Measurements from ENCODE around the gene DEDD2.

The DEDD2 gene

GRCh38 chr19:42197375-42197817 is 20.1 kb downstream of the DEDD2 start:
- no peak for DNase-seq

GRCh38 chr19:42196011-42197001 is 21.2 kb downstream of the DEDD2 start:
- DNase-seq: no peak

GRCh38 chr19:42193706-42194105 is 23.8 kb downstream of the DEDD2 start:
- DNase-seq: no peak

DNA sequence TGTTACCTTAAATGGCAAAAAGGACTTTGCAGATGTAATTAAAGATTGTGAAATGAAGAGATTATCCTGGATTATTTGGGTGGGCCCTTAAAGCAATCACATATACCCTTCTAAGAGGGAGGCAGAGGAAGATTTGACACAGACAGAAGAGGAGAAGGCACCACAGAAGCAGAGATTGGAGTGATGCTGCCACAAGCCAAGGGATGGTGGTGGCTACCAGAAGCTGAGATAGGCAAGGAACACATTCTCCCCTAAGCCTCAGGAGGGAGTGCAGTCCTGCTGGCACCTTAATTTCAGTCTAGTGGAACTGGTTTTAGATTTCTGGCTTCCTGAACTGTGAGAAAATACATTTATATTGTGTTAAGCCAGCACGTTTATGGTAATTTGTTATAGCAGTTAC is 24.2 kb downstream of the DEDD2 start:
- DNase-seq: no peak

- DNase-seq: no peak
These were observed 25.6 kb downstream of the DEDD2 start for GRCh38 chr19:42191855-42192254.

DNA sequence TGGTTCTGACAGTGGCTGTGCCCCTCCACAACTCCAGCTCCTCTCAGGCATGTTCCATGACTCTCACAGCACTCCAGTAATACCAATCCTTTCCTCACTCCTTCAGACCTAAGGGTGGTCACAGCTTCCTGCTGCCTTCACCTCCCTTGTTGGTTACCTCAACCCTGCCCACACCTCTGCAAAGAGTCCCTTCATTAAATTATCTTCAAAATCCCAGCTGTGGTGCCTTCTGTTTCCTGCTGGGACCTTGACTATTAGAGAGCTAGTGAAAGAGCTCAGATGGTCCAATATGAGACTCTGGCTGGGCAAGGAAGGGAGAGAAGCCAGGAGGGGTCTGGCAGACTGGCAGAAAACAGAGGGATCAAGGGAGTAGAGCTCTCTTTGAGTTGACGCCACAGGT is 26.1 kb downstream of the DEDD2 start:
- DNase-seq: no peak

DNA sequence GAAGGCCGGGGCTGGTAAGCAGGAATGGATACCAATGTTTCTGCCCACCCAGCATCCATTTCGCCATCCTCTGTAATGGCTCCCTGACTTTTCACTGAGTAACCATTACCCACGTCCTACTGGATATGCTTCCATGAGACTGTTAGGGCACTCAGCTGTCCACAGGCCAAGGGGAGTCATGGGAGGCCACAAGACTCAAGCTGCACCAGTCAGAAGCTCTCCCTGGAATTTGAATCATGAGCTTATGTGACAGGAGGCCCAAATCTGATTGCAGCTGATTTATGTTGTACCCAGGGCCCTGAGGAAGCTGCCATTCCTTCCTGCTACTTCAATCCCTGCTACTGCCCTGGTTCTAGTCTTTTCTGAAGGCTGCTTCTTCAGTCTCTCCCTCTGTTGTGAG is 28.3 kb downstream of the DEDD2 start:
- no peak for DNase-seq

DNA sequence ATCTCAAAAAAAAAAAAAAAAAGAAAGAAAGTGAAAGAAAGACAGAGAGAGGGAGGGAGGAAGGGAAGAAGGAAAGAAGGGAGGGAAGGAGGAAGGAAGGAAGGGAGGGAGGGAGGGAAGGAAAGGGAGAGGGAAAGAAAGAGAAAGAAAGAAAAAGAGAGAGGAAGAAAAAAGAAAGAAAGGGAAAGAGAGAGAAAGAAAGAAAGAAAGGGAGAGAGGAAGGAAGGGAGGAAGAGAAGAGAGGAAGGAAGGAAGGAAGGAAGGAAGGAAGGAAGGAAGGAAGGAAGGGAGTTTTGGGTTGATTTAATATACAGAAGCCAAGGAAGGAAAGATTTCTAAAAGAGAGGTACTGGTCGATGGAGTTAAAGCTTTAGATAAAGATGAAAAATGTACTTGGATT is 28.8 kb downstream of the DEDD2 start:
- DNase-seq: no peak

- no peak for DNase-seq
These were observed 32.2 kb downstream of the DEDD2 start for GRCh38 chr19:42185277-42185676.

- no peak for DNase-seq
These were observed 33.0 kb downstream of the DEDD2 start for GRCh38 chr19:42184401-42184861.

- no peak for DNase-seq
These were observed 38.4 kb downstream of the DEDD2 start for GRCh38 chr19:42178791-42179674.

DNA sequence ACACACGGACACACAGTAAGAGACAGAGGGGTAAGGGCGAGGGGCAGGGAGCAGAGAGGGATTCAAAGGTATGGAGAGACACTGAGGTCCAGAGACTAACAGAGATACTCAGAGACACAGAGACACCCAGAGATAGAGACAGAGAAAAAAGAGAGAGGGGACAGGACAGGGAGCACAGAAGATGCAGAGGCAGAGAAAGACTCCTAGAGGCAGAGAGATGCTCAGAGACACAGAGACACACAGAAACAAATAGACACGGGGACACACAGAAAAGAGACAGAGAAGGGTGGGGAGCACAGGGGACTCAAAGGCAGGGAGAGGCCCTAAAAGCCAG is 39.8 kb downstream of the DEDD2 start:
- DNase-seq: no peak

GRCh38 chr19:42176990-42177685 is 40.3 kb downstream of the DEDD2 start:
- DNase-seq: no peak

GRCh38 chr19:42176649-42176989 is 40.9 kb downstream of the DEDD2 start:
- peak; percentile 77 for DNase-seq

DNA sequence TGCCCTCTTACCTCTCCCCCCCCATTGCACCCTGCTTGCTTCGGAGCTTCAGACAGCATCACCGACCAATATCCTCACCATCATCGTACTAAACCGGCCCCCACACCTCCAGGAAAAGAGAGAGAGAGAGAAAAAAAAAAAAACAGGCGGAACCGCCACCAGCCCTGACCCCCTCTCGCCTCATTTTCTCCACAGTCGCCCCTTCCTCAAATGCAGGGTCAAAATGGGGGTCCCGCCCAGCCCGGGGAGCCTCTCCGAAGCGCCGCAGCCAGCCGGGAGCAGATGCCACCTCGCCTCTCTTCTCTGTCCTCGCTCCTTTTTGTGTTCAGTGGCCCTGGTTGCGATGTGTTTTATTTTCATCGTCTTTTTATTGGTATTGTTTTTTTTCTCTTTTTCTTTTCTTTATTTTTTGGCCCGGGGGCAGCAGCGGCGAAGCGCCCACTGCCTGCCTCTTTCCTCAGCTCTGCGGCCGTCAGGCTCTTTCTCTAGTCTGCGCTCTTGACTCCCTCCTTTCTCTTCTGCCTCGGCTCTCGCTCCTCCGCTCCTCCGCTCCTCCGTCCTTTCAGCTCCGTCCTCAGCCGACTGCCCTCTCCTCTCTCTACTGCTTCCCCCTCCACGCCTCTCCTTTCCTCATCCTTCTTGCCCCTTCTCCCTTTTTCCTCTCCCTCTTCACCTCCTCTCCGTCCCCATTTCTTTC is 41.4 kb downstream of the DEDD2 start:
- no peak for DNase-seq

- DNase-seq: no peak
These were observed 42.3 kb downstream of the DEDD2 start for GRCh38 chr19:42174958-42175734.

DNA sequence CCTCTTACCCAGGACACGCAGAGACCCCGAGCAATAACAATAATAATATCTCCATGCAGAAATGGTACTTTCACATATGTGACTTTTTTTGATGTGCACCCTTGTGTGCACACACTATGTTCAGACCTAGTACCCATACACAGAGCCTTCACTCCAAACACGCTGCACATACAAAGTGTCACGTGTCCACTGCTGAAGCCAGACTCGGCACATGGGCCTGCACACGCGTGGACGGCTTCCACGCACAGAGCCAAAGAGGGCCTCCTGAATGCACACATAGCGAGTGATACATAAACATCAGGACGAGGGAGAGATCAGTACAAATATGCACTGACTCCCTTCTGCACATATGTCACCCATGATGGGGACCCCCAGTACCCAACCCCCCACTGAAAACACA is 43.3 kb downstream of the DEDD2 start:
- no peak for DNase-seq

GRCh38 chr19:42173695-42174094 is 43.8 kb downstream of the DEDD2 start:
- DNase-seq: no peak

GRCh38 chr19:42172261-42172660 is 45.2 kb downstream of the DEDD2 start:
- DNase-seq: no peak

DNA sequence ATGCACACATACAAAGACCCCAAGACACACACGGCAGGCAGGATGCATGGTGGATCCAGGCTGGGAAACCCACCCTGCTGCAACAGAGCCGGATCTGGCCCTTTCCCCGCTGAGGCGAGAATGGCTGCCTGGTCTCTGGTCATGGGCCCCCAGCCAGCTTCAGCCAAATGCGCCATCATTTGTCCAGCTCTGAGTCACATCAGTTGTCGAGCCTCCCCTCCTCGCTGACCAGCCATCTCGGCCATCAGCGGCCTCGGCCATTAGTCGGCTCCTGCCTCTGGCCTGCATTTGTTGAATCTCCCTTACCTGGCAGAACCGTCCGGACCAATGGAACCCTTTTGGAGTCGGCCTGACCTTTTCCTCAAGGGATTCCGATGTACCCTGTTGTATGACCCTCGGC is 46.8 kb downstream of the DEDD2 start:
- DNase-seq: no peak

- no peak for DNase-seq
These were observed 47.7 kb downstream of the DEDD2 start for GRCh38 chr19:42169486-42170413.

Data from NCI-H1048 (cell line).